Measurements from ENCODE around the gene ARHGEF1. TPM values are rescaled to one million over a fixed set of nuclear protein-coding genes. Genes with fewer than 3 reads are reported as not detected.
A peak's percentile ranks its signal among the peaks of the same experiment; 100 is the strongest.
"Not testable (repeated sequence)": the region's sequence is repeated elsewhere in the genome, so short reads cannot be mapped to it uniquely, and the experiment has no call there.

Gene ARHGEF1
- total RNA-seq, 2 experiments from 2014 or later, result 1,019 to 1,047 TPM

GRCh38 chr19:41871573-41872383 is 11.2 kb upstream of the ARHGEF1 start:
- peaks cover 35% of the 10 kb centered on the region for H3K36me3 ChIP-seq (ENCODE audit: insufficient read depth, low read length)
- H3K4me1 Mint-ChIP-seq (ENCODE audit: low read depth), result peaks cover 73% of the 10 kb centered on the region
- no peaks in the 10 kb centered on the region for H3K27me3 ChIP-seq (ENCODE audit: control insufficient read depth in 1 of 2, insufficient read depth in 2 of 2, low read length in 2 of 2)
- peak overlapping the region; percentile 8 for H3K4me3 ChIP-seq (ENCODE audit: low read length)
- DNase-seq (peak in 11 of 14 experiments; percentile 48 to 92 (median 62)), ATAC-seq (ENCODE audit: poor library complexity) (peak; percentile 34)
- no peaks in the 10 kb centered on the region for H3K9me3 ChIP-seq (ENCODE audit: control insufficient read depth in 1 of 2, insufficient read depth in 1 of 2, low read length in 2 of 2)
- H3K9me3 Mint-ChIP-seq, result no peaks in the 10 kb centered on the region
- H3K4me1 ChIP-seq (ENCODE audit: insufficient read depth, low read length), result peaks cover 100% of the 10 kb centered on the region
- no peaks in the 10 kb centered on the region for H3K27me3 Mint-ChIP-seq
- CTCF ChIA-PET, result interaction anchor here (1.3 to 7.3 kb wide), 8 partner anchors 8 to 87 kb away, joined by 5 to 119 read pairs (median 14); partner anchors contain the start of genes RABAC1 and RPS19
- H3K27ac Mint-ChIP-seq, result peak overlapping the region; percentile 98
- intact Hi-C loops (cut with DNase I, micrococcal nuclease), result loop anchor here in 1 of 2 experiments (5.0 kb wide), 1 partner anchor 61 kb away; no protein-coding TSS in a partner anchor
- H3K4me3 Mint-ChIP-seq, result peak overlapping the region; percentile 83
- TF ChIP-seq CTCF (IDR thresholded peaks at IDR 0.05), result no peak
- POLR2A ChIA-PET, result interaction anchor here (1.1 to 11.4 kb wide), 11 partner anchors 9 to 87 kb away, joined by 3 to 465 read pairs (median 8); partner anchors contain the start of genes ARHGEF1, ERFL, RABAC1 and RPS19
- peaks cover 43% of the 10 kb centered on the region for H3K36me3 Mint-ChIP-seq (ENCODE audit: low read depth)
- peak overlapping the region; percentile 66 to 67 for H3K27ac ChIP-seq (ENCODE audit: low read depth in 1 of 2, low read length in 2 of 2)

- Mint-ChIP-seq H3K9me3 (no peaks in the 10 kb centered on the region), H3K36me3 (ENCODE audit: low read depth) (peaks cover 43% of the 10 kb centered on the region), H3K27ac (peak overlapping the region; percentile 98), H3K4me1 (ENCODE audit: low read depth) (peaks cover 79% of the 10 kb centered on the region), H3K27me3 (no peaks in the 10 kb centered on the region), H3K4me3 (no peak overlapping the region)
- Histone ChIP-seq H3K27me3 (ENCODE audit: control insufficient read depth in 1 of 2, insufficient read depth in 2 of 2, low read length in 2 of 2) (no peaks in the 10 kb centered on the region), H3K27ac (ENCODE audit: low read depth in 1 of 2, low read length in 2 of 2) (peak overlapping the region; percentile 66 to 67), H3K4me1 (ENCODE audit: insufficient read depth, low read length) (peaks cover 100% of the 10 kb centered on the region), H3K36me3 (ENCODE audit: insufficient read depth, low read length) (peaks cover 30% of the 10 kb centered on the region), H3K9me3 (ENCODE audit: control insufficient read depth in 1 of 2, insufficient read depth in 1 of 2, low read length in 2 of 2) (no peaks in the 10 kb centered on the region), H3K4me3 (ENCODE audit: low read length) (no peak overlapping the region)
- no peak for TF ChIP-seq CTCF (IDR thresholded peaks at IDR 0.05)
- intact Hi-C loops (cut with DNase I, micrococcal nuclease), result loop anchor here in 1 of 2 experiments (5.0 kb wide), 1 partner anchor 60 kb away; no protein-coding TSS in a partner anchor
- ATAC-seq (ENCODE audit: poor library complexity), result no peak
- POLR2A ChIA-PET, result interaction anchor here (1.1 to 11.4 kb wide), 13 partner anchors 9 to 86 kb away, joined by 3 to 465 read pairs (median 6); partner anchors contain the start of genes ARHGEF1 and RPS19
- CTCF ChIA-PET, result interaction anchor here (1.1 to 7.3 kb wide), 14 partner anchors 8 to 86 kb away, joined by 4 to 119 read pairs (median 8); partner anchors contain the start of genes ERFL, RABAC1 and RPS19
- DNase-seq, result peak in 1 of 14 experiments; percentile 20
These were observed 10.6 kb upstream of the ARHGEF1 start for GRCh38 chr19:41872384-41872774.

- Histone ChIP-seq H3K9me3 (ENCODE audit: control insufficient read depth in 1 of 2, insufficient read depth in 1 of 2, low read length in 2 of 2) (no peaks in the 10 kb centered on the region), H3K27ac (ENCODE audit: low read depth in 1 of 2, low read length in 2 of 2) (peak overlapping the region; percentile 66 to 67), H3K4me1 (ENCODE audit: insufficient read depth, low read length) (peaks cover 100% of the 10 kb centered on the region), H3K27me3 (ENCODE audit: control insufficient read depth in 1 of 2, insufficient read depth in 2 of 2, low read length in 2 of 2) (no peaks in the 10 kb centered on the region), H3K36me3 (ENCODE audit: insufficient read depth, low read length) (peaks cover 27% of the 10 kb centered on the region), H3K4me3 (ENCODE audit: low read length) (no peak overlapping the region)
- Mint-ChIP-seq H3K27ac (peak overlapping the region; percentile 98), H3K4me3 (peak overlapping the region; percentile 71), H3K9me3 (no peaks in the 10 kb centered on the region), H3K27me3 (no peaks in the 10 kb centered on the region), H3K36me3 (ENCODE audit: low read depth) (peaks cover 38% of the 10 kb centered on the region), H3K4me1 (ENCODE audit: low read depth) (peaks cover 80% of the 10 kb centered on the region)
- ChIA-PET POLR2A (interaction anchor here (0.6 to 11.4 kb wide), 14 partner anchors 10 to 85 kb away, joined by 3 to 465 read pairs (median 6); partner anchors contain the start of genes ARHGEF1, ERFL and RPS19), CTCF (interaction anchor here (0.6 to 7.3 kb wide), 23 partner anchors 9 to 162 kb away, joined by 3 to 119 read pairs (median 5); partner anchors contain the start of genes ERFL, RABAC1 and RPS19)
- ATAC-seq (ENCODE audit: poor library complexity) (no peak), DNase-seq (peak; percentile 55 to 82 (median 66))
- TF ChIP-seq CTCF (IDR thresholded peaks at IDR 0.05), result peak; percentile 86
- intact Hi-C loops (cut with DNase I, micrococcal nuclease), result loop anchor here (1.0 to 5.0 kb wide), 4 partner anchors 13 to 78 kb away; partner anchors contain the start of gene RPS19 (in 1 of the 2)
These were observed 10.0 kb upstream of the ARHGEF1 start for GRCh38 chr19:41872775-41873647.

GRCh38 chr19:41875973-41876372 is 7.0 kb upstream of the ARHGEF1 start:
- H3K27ac ChIP-seq (ENCODE audit: low read depth in 1 of 2, low read length in 2 of 2), result peak overlapping the region; percentile 84 to 91
- H3K9me3 ChIP-seq (ENCODE audit: control insufficient read depth in 1 of 2, insufficient read depth in 1 of 2, low read length in 2 of 2); H3K9me3 Mint-ChIP-seq; DNase-seq; H3K27me3 ChIP-seq (ENCODE audit: control insufficient read depth in 1 of 2, insufficient read depth in 2 of 2, low read length in 2 of 2); H3K36me3 ChIP-seq (ENCODE audit: insufficient read depth, low read length); ATAC-seq (ENCODE audit: poor library complexity); H3K27me3 Mint-ChIP-seq: not testable (repeated sequence)
- ChIA-PET CTCF (interaction anchor here (2.3 to 7.3 kb wide), 2 partner anchors 13 to 17 kb away, joined by 12 to 119 read pairs; partner anchors contain the start of gene RPS19), POLR2A (interaction anchor here (1.0 to 11.4 kb wide), 14 partner anchors 10 to 83 kb away, joined by 3 to 465 read pairs (median 6); partner anchors contain the start of genes ARHGEF1, ERFL, RABAC1 and RPS19)
- peaks cover 90% of the 10 kb centered on the region for H3K4me1 Mint-ChIP-seq (ENCODE audit: low read depth)
- H3K4me3 ChIP-seq (ENCODE audit: low read length), result peak overlapping the region; percentile 25
- intact Hi-C loops (cut with DNase I, micrococcal nuclease), result loop anchor here (1.0 kb wide), 4 partner anchors 7 to 69 kb away; partner anchors contain the start of gene ARHGEF1 (in 1 of the 2)
- peaks cover 100% of the 10 kb centered on the region for H3K4me1 ChIP-seq (ENCODE audit: insufficient read depth, low read length)
- H3K27ac Mint-ChIP-seq, result peak overlapping the region; percentile 98
- peaks cover 11% of the 10 kb centered on the region for H3K36me3 Mint-ChIP-seq (ENCODE audit: low read depth)
- H3K4me3 Mint-ChIP-seq, result peak overlapping the region; percentile 80

Measured in CD4-positive, alpha-beta T cell (primary cell).